Measurements from ENCODE around the gene HERC2.
"Not testable (repeated sequence)": the region's sequence is repeated elsewhere in the genome, so short reads cannot be mapped to it uniquely, and the experiment has no call there.

GRCh38 chr15:28136236-28136904, 185.6 kb downstream of the HERC2 start:
- TF ChIP-seq CTCF (IDR thresholded peaks at IDR 0.05); ZFX (IDR thresholded peaks at IDR 0.05; ENCODE audit: borderline replicate concordance): not testable (repeated sequence)
